ENCODE data around the gene TRAPPC10. TPM values are rescaled to one million over a fixed set of nuclear protein-coding genes. Genes with fewer than 3 reads are reported as not detected.

The TRAPPC10 gene
- total RNA-seq, 1 experiment from 2014 or later, result 39.3 TPM

- no peaks in the 10 kb centered on the region for H3K4me1 Mint-ChIP-seq (ENCODE audit: insufficient read depth, unreplicated experiment)
These were observed 40.7 kb upstream of the TRAPPC10 start for GRCh38 chr21:43971201-43971991.

GRCh38 chr21:43971992-43972255 is 40.2 kb upstream of the TRAPPC10 start:
- CTCF ChIA-PET, result no interaction called here
- no peak for DNase-seq (ENCODE audit: unreplicated experiment)
- Mint-ChIP-seq H3K4me3 (ENCODE audit: unreplicated experiment) (no peak overlapping the region), H3K4me1 (ENCODE audit: insufficient read depth, unreplicated experiment) (no peaks in the 10 kb centered on the region), H3K9me3 (ENCODE audit: unreplicated experiment) (no peaks in the 10 kb centered on the region), H3K27ac (ENCODE audit: low read depth, unreplicated experiment) (no peak overlapping the region), H3K36me3 (ENCODE audit: insufficient read depth, unreplicated experiment) (peaks cover 43% of the 10 kb centered on the region), H3K27me3 (ENCODE audit: insufficient read depth, unreplicated experiment) (no peaks in the 10 kb centered on the region)
- no TSS peak for BruUV-seq (replicated peaks)
- intact Hi-C loops (cut with micrococcal nuclease), result no loop called here
- POLR2A ChIA-PET, result no interaction called here
- TF ChIP-seq CTCF (IDR thresholded peaks at IDR 0.05; ENCODE audit: unreplicated experiment), result no peak

More at GRCh38 chr21:43971201-43971991, 40.7 kb upstream of the TRAPPC10 start:
- Mint-ChIP-seq H3K4me3 (ENCODE audit: unreplicated experiment) (no peak overlapping the region), H3K36me3 (ENCODE audit: insufficient read depth, unreplicated experiment) (peaks cover 43% of the 10 kb centered on the region), H3K27ac (ENCODE audit: low read depth, unreplicated experiment) (no peak overlapping the region), H3K9me3 (ENCODE audit: unreplicated experiment) (no peaks in the 10 kb centered on the region), H3K27me3 (ENCODE audit: insufficient read depth, unreplicated experiment) (no peaks in the 10 kb centered on the region)
- no TSS peak for BruUV-seq (replicated peaks)
- intact Hi-C loops (cut with micrococcal nuclease), result no loop called here
- TF ChIP-seq CTCF (IDR thresholded peaks at IDR 0.05; ENCODE audit: unreplicated experiment), result no peak
- POLR2A ChIA-PET, result no interaction called here
- DNase-seq (ENCODE audit: unreplicated experiment), result no peak
- CTCF ChIA-PET, result no interaction called here

- H3K9me3 Mint-ChIP-seq (ENCODE audit: unreplicated experiment), result no peaks in the 10 kb centered on the region
- POLR2A ChIA-PET, result interaction anchor here (1.3 kb wide), 1 partner anchor 183 kb away, joined by 3 read pairs; the partner anchor contains the start of gene RRP1
- no peak overlapping the region for H3K4me3 Mint-ChIP-seq (ENCODE audit: unreplicated experiment)
- no peak overlapping the region for H3K27ac Mint-ChIP-seq (ENCODE audit: low read depth, unreplicated experiment)
- intact Hi-C loops (cut with micrococcal nuclease), result no loop called here
- H3K4me1 Mint-ChIP-seq (ENCODE audit: insufficient read depth, unreplicated experiment), result no peaks in the 10 kb centered on the region
- peaks cover 55% of the 10 kb centered on the region for H3K36me3 Mint-ChIP-seq (ENCODE audit: insufficient read depth, unreplicated experiment)
- CTCF ChIA-PET, result interaction anchor here (0.6 to 1.3 kb wide), 3 partner anchors 38 to 79 kb away, joined by 3 read pairs; no protein-coding TSS in a partner anchor
- no TSS peak for BruUV-seq (replicated peaks)
- TF ChIP-seq CTCF (IDR thresholded peaks at IDR 0.05; ENCODE audit: unreplicated experiment), result no peak
- no peaks in the 10 kb centered on the region for H3K27me3 Mint-ChIP-seq (ENCODE audit: insufficient read depth, unreplicated experiment)
- no peak for DNase-seq (ENCODE audit: unreplicated experiment)
These were observed 39.1 kb upstream of the TRAPPC10 start for GRCh38 chr21:43972850-43973633.

GRCh38 chr21:43973634-43973955 is 38.5 kb upstream of the TRAPPC10 start:
- no peak overlapping the region for H3K4me3 Mint-ChIP-seq (ENCODE audit: unreplicated experiment)
- no peaks in the 10 kb centered on the region for H3K4me1 Mint-ChIP-seq (ENCODE audit: insufficient read depth, unreplicated experiment)
- no TSS peak for BruUV-seq (replicated peaks)
- intact Hi-C loops (cut with micrococcal nuclease), result no loop called here
- DNase-seq (ENCODE audit: unreplicated experiment), result no peak
- ChIA-PET CTCF (interaction anchor here (1.3 kb wide), 1 partner anchor 42 kb away, joined by 3 read pairs; no protein-coding TSS in a partner anchor), POLR2A (interaction anchor here (1.3 kb wide), 1 partner anchor 184 kb away, joined by 3 read pairs; the partner anchor contains the start of gene RRP1)
- TF ChIP-seq CTCF (IDR thresholded peaks at IDR 0.05; ENCODE audit: unreplicated experiment), result no peak
- no peaks in the 10 kb centered on the region for H3K27me3 Mint-ChIP-seq (ENCODE audit: insufficient read depth, unreplicated experiment)
- peaks cover 59% of the 10 kb centered on the region for H3K36me3 Mint-ChIP-seq (ENCODE audit: insufficient read depth, unreplicated experiment)
- H3K27ac Mint-ChIP-seq (ENCODE audit: low read depth, unreplicated experiment), result no peak overlapping the region
- no peaks in the 10 kb centered on the region for H3K9me3 Mint-ChIP-seq (ENCODE audit: unreplicated experiment)

Measured in MCF 10A (cell line).